ENCODE results near the gene TBC1D9.

The TBC1D9 gene

GRCh38 chr4:140630246-140630645, 125.9 kb downstream of the TBC1D9 start:
- no peak overlapping the region for H2AFZ ChIP-seq (ENCODE audit: low read depth, low read length, severe bottlenecking)
- no peaks in the 10 kb centered on the region for H3F3A ChIP-seq (ENCODE audit: insufficient read depth)
- no peaks in the 10 kb centered on the region for H3K27me3 ChIP-seq (ENCODE audit: low read length)
- H3K9me3 ChIP-seq (ENCODE audit: insufficient read depth, low read length) = no peaks in the 10 kb centered on the region
- H3K36me3 ChIP-seq (ENCODE audit: low read length) = no peaks in the 10 kb centered on the region
- no peaks in the 10 kb centered on the region for H3K79me2 ChIP-seq (ENCODE audit: insufficient read depth, low read length)
- H4K20me1 ChIP-seq (ENCODE audit: low read depth, low read length) = no peaks in the 10 kb centered on the region
- H3K9me2 ChIP-seq (replicated peaks; ENCODE audit: insufficient read depth, low read length) = no peaks in the 10 kb centered on the region
- no peak overlapping the region for H3K4me3 ChIP-seq (ENCODE audit: insufficient read depth, low read length, poor library complexity, severe bottlenecking)
- H3K27ac ChIP-seq (ENCODE audit: low read depth, low read length) = no peak overlapping the region
- no peak overlapping the region for H3K4me2 ChIP-seq (ENCODE audit: low read depth, low read length, poor library complexity, severe bottlenecking)
- no peak for TF ChIP-seq EZH2phosphoT487 (conservative IDR thresholded peaks at IDR 0.05; ENCODE audit: low read length)
- TF ChIP-seq, protein P1, sequence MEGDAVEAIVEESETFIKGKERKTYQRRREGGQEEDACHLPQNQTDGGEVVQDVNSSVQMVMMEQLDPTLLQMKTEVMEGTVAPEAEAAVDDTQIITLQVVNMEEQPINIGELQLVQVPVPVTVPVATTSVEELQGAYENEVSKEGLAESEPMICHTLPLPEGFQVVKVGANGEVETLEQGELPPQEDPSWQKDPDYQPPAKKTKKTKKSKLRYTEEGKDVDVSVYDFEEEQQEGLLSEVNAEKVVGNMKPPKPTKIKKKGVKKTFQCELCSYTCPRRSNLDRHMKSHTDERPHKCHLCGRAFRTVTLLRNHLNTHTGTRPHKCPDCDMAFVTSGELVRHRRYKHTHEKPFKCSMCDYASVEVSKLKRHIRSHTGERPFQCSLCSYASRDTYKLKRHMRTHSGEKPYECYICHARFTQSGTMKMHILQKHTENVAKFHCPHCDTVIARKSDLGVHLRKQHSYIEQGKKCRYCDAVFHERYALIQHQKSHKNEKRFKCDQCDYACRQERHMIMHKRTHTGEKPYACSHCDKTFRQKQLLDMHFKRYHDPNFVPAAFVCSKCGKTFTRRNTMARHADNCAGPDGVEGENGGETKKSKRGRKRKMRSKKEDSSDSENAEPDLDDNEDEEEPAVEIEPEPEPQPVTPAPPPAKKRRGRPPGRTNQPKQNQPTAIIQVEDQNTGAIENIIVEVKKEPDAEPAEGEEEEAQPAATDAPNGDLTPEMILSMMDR (IDR thresholded peaks at IDR 0.05; ENCODE audit: insufficient read depth, low read length, poor library complexity, severe bottlenecking) = no peak
- no peak overlapping the region for H3K9ac ChIP-seq (ENCODE audit: low read length)

DNA sequence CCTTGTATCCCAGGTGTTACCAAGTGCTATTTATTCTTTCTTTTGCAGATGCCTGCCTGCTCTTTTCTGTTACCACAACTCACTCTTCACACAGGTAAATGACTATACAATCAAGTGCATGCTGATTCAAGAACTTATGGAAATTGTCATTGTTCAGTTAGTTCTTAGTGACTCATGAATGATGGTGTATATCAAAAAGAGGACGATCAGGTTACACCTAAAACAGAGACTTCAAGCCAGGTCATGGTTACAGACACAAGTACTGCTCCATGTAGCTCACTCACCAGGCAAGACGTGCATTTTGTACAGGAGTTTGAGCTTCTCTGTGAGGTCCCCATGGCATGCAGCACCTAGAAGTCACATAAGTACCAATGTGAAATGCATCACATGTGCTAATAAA, 128.2 kb downstream of the TBC1D9 start:
- H3K79me2 ChIP-seq (ENCODE audit: insufficient read depth, low read length) = no peaks in the 10 kb centered on the region
- H3K9me2 ChIP-seq (replicated peaks; ENCODE audit: insufficient read depth, low read length) = no peaks in the 10 kb centered on the region
- no peak overlapping the region for H3K27ac ChIP-seq (ENCODE audit: low read depth, low read length)
- H4K20me1 ChIP-seq (ENCODE audit: low read depth, low read length) = no peaks in the 10 kb centered on the region
- H3K4me2 ChIP-seq (ENCODE audit: low read depth, low read length, poor library complexity, severe bottlenecking) = no peak overlapping the region
- H3F3A ChIP-seq (ENCODE audit: insufficient read depth) = no peaks in the 10 kb centered on the region
- no peak overlapping the region for H3K9ac ChIP-seq (ENCODE audit: low read length)
- H3K27me3 ChIP-seq (ENCODE audit: low read length) = no peaks in the 10 kb centered on the region
- H3K4me3 ChIP-seq (ENCODE audit: insufficient read depth, low read length, poor library complexity, severe bottlenecking) = no peak overlapping the region
- no peak for TF ChIP-seq EZH2phosphoT487 (conservative IDR thresholded peaks at IDR 0.05; ENCODE audit: low read length)
- TF ChIP-seq, protein P1 (IDR thresholded peaks at IDR 0.05; ENCODE audit: insufficient read depth, low read length, poor library complexity, severe bottlenecking) = no peak
- H3K36me3 ChIP-seq (ENCODE audit: low read length) = no peaks in the 10 kb centered on the region
- no peak overlapping the region for H2AFZ ChIP-seq (ENCODE audit: low read depth, low read length, severe bottlenecking)
- no peaks in the 10 kb centered on the region for H3K9me3 ChIP-seq (ENCODE audit: insufficient read depth, low read length)

GRCh38 chr4:140626661-140627376, 129.4 kb downstream of the TBC1D9 start:
- H3K27me3 ChIP-seq (ENCODE audit: low read length) = no peaks in the 10 kb centered on the region
- H3K36me3 ChIP-seq (ENCODE audit: low read length) = no peaks in the 10 kb centered on the region
- no peak overlapping the region for H3K9ac ChIP-seq (ENCODE audit: low read length)
- H3F3A ChIP-seq (ENCODE audit: insufficient read depth) = no peaks in the 10 kb centered on the region
- no peaks in the 10 kb centered on the region for H3K9me3 ChIP-seq (ENCODE audit: insufficient read depth, low read length)
- no peaks in the 10 kb centered on the region for H3K79me2 ChIP-seq (ENCODE audit: insufficient read depth, low read length)
- no peaks in the 10 kb centered on the region for H4K20me1 ChIP-seq (ENCODE audit: low read depth, low read length)
- H3K4me3 ChIP-seq (ENCODE audit: insufficient read depth, low read length, poor library complexity, severe bottlenecking) = no peak overlapping the region
- H3K9me2 ChIP-seq (replicated peaks; ENCODE audit: insufficient read depth, low read length) = no peaks in the 10 kb centered on the region
- H3K27ac ChIP-seq (ENCODE audit: low read depth, low read length) = no peak overlapping the region
- TF ChIP-seq, protein P1 (IDR thresholded peaks at IDR 0.05; ENCODE audit: insufficient read depth, low read length, poor library complexity, severe bottlenecking) = no peak
- no peak for TF ChIP-seq EZH2phosphoT487 (conservative IDR thresholded peaks at IDR 0.05; ENCODE audit: low read length)
- no peak overlapping the region for H3K4me2 ChIP-seq (ENCODE audit: low read depth, low read length, poor library complexity, severe bottlenecking)
- H2AFZ ChIP-seq (ENCODE audit: low read depth, low read length, severe bottlenecking) = no peak overlapping the region

Measured in SU-DHL-6 (cell line).